Fibroblast of skin of abdomen (primary cell): ENCODE data around the gene ADGRF3. TPM values are rescaled to one million over a fixed set of nuclear protein-coding genes. Genes with fewer than 3 reads are reported as not detected.
"Not testable (repeated sequence)": the region's sequence is repeated elsewhere in the genome, so short reads cannot be mapped to it uniquely, and the experiment has no call there.

ENCODE experiments used
- DNase-seq: peaks from one replicate; pipeline ENCODE4 v3.0.0-alpha.2; 2013
- polyA plus RNA-seq, 2 experiments: library from polyadenylated mRNA; unstranded; fragments of 120-200 nt; gene quantifications; one replicate each; pipeline ENCODE4 v1.2.1, GENCODE V29; 2013; ENCODE audit not compliant: insufficient read length in 2 of 2

The ADGRF3 gene
- 0.24 TPM for polyA plus RNA-seq (2013, experiment 1 of 2; ENCODE audit: insufficient read length)
- polyA plus RNA-seq (2013, experiment 2 of 2; ENCODE audit: insufficient read length) = 0.07 TPM

- peak; percentile 16 for DNase-seq
These were observed at the start of gene ADGRF3 for GRCh38 chr2:26346454-26347053. TSS of gene ADGRF3 (minus strand) at chr2:26346789. CDS start at chr2:26346234, 555 bp downstream.

- DNase-seq = no peak
These were observed 48.8 kb upstream of the ADGRF3 start for GRCh38 chr2:26395394-26395793.

- DNase-seq = no peak
These were observed 48.1 kb upstream of the ADGRF3 start for GRCh38 chr2:26394694-26395093.

- DNase-seq = no peak
These were observed 40.6 kb upstream of the ADGRF3 start for GRCh38 chr2:26387189-26387588.

GRCh38 chr2:26384597-26384996 is 38.0 kb upstream of the ADGRF3 start:
- DNase-seq = no peak

- DNase-seq = no peak
These were observed 37.6 kb upstream of the ADGRF3 start for GRCh38 chr2:26384183-26384582.

GRCh38 chr2:26382564-26382963 is 36.0 kb upstream of the ADGRF3 start:
- DNase-seq = no peak

GRCh38 chr2:26380281-26380680 is 33.7 kb upstream of the ADGRF3 start:
- DNase-seq = no peak

GRCh38 chr2:26376799-26377198 is 30.2 kb upstream of the ADGRF3 start:
- DNase-seq = no peak

GRCh38 chr2:26370909-26371308 is 24.3 kb upstream of the ADGRF3 start:
- DNase-seq = not testable (repeated sequence)

GRCh38 chr2:26369664-26370063 is 23.1 kb upstream of the ADGRF3 start:
- DNase-seq = not testable (repeated sequence)

GRCh38 chr2:26366957-26367356 is 20.4 kb upstream of the ADGRF3 start:
- no peak for DNase-seq

GRCh38 chr2:26364669-26365068 is 18.1 kb upstream of the ADGRF3 start:
- no peak for DNase-seq

GRCh38 chr2:26363958-26364357 is 17.4 kb upstream of the ADGRF3 start:
- DNase-seq = no peak

GRCh38 chr2:26363323-26363722 is 16.7 kb upstream of the ADGRF3 start:
- DNase-seq = peak; percentile 13

GRCh38 chr2:26359886-26360473 is 13.4 kb upstream of the ADGRF3 start:
- DNase-seq = no peak

- no peak for DNase-seq
These were observed 10.2 kb upstream of the ADGRF3 start for GRCh38 chr2:26356771-26357170.

GRCh38 chr2:26356111-26356510 is 9.5 kb upstream of the ADGRF3 start:
- DNase-seq = no peak

GRCh38 chr2:26355038-26355995 is 8.7 kb upstream of the ADGRF3 start:
- DNase-seq = peak; percentile 79

GRCh38 chr2:26354469-26354868 is 7.9 kb upstream of the ADGRF3 start:
- DNase-seq = not testable (repeated sequence)

GRCh38 chr2:26352892-26353291 is 6.3 kb upstream of the ADGRF3 start:
- DNase-seq = no peak

- no peak for DNase-seq
These were observed 4.9 kb upstream of the ADGRF3 start for GRCh38 chr2:26351375-26352090.

GRCh38 chr2:26349690-26350089 is 3.1 kb upstream of the ADGRF3 start:
- no peak for DNase-seq
